Kidney (tissue), 14 donors: ENCODE measurements around the gene IL1R1. TPM values are rescaled to one million over a fixed set of nuclear protein-coding genes. Genes with fewer than 3 reads are reported as not detected.

Experiments
- DNase-seq, 5 donors: peaks; one replicate each; pipeline ENCODE4 v3.0.0-alpha.2; 2013 to 2020
- FAIRE-seq: peaks from 2 replicates; lab custom pipeline; 2012; peaks lifted over from hg19 to GRCh38; lab: Jason Lieb, UNC
- H3K27ac ChIP-seq, 2 donors: one replicate each; pipeline ENCODE4 v1.7.0; 2013; ENCODE audit warnings: low read depth in 2 of 2, low read length in 2 of 2, inconsistent platforms in 1 of 2
- H3K27me3 ChIP-seq: one replicate; pipeline ENCODE4 v1.7.1; 2013; ENCODE audit warnings: low read length, inconsistent platforms; ENCODE audit not compliant: control insufficient read depth, insufficient read depth
- H3K36me3 ChIP-seq, 3 donors: one replicate each; pipeline versions ENCODE4 v1.7.0 to v1.7.1; 2013; ENCODE audit warnings: low read length in 3 of 3, control low read depth in 1 of 3, inconsistent platforms in 1 of 3; ENCODE audit not compliant: insufficient read depth in 3 of 3, control insufficient read depth in 2 of 3
- H3K4me1 ChIP-seq, 3 donors: one replicate each; pipeline versions ENCODE4 v1.7.0 to v1.7.1; 2013; ENCODE audit warnings: low read length in 3 of 3, inconsistent platforms in 1 of 3, low read depth in 1 of 3; ENCODE audit not compliant: control insufficient read depth in 2 of 3, insufficient read depth in 2 of 3
- H3K4me3 ChIP-seq, 3 donors: one replicate each; pipeline versions ENCODE4 v1.7.0 to v1.8.1; 2013; ENCODE audit warnings: low read length in 3 of 3, control low read depth in 1 of 3, inconsistent platforms in 1 of 3
- H3K9ac ChIP-seq, 3 donors: one replicate each; pipeline versions ENCODE4 v1.7.0 to v1.7.1; 2013; ENCODE audit warnings: low read length in 3 of 3, control low read depth in 1 of 3, inconsistent platforms in 1 of 3
- H3K9me3 ChIP-seq, 3 donors: one replicate each; pipeline versions ENCODE4 v1.7.0 to v1.7.1; 2013; ENCODE audit warnings: low read length in 3 of 3, control low read depth in 1 of 3, inconsistent platforms in 1 of 3; ENCODE audit not compliant: control insufficient read depth in 2 of 3, insufficient read depth in 1 of 3
- CTCF ChIP-seq: IDR thresholded peaks from 3 replicates; pipeline ENCODE4 v1.5.1; 2012; ENCODE audit warnings: mild to moderate bottlenecking, moderate library complexity, borderline replicate concordance; ENCODE audit not compliant: insufficient read depth; ENCODE audit errors: extremely low read depth
- intact Hi-C: fragments of 100-400 bp; cut with DNase I; formaldehyde crosslinking; loops from one replicate; pipeline ENCODE4 v1.11.1; 2022
- polyA plus RNA-seq: library from polyadenylated mRNA; stranded (reverse); fragments of 350-450 nt; fragmentation: Illumina TruSeq; extraction: RNeasy Lipid Tissue Mini Kit (QIAGEN cat#74804); gene quantifications from one replicate; pipeline ENCODE4 v1.2.3, GENCODE V29; 2014; ENCODE audit warnings: low read depth, low replicate concordance; ENCODE audit not compliant: insufficient read depth
- total RNA-seq: library from RNA; stranded (reverse); fragmentation: NEBNext Ultra II Directional; extraction: Animal tissue kit (Norgen Biotek cat#: 25700); gene quantifications from one replicate; pipeline ENCODE4 v1.2.1, GENCODE V29; 2021
- donor health status: control.
- donor health status: control.
- donor health status: control.
- donor health status: control.
- donor health status: control.
- donor health status: DM: yes; HTN: yes; CAD: no.
- donor health status: Normal renal cell carcinoma (clear cell type).

Gene IL1R1
- total and polyA plus RNA-seq, 2 donors from 2014 or later = 24.6 to 95.9 TPM

GRCh38 chr2:102144128-102144527, 1.6 kb downstream of the IL1R1 start:
- peak overlapping the region; percentile 78 to 91 (median 82) for H3K4me3 ChIP-seq
- H3K27ac ChIP-seq = peak overlapping the region in 1 of 2 donors; percentile 96
- H3K36me3 ChIP-seq = no peaks in the 10 kb centered on the region
- DNase-seq = peak in 2 of 5 donors; percentile 65 to 78
- intact Hi-C loops = no loop called here
- H3K27me3 ChIP-seq = no peaks in the 10 kb centered on the region
- TF ChIP-seq CTCF = no peak
- H3K4me1 ChIP-seq = peaks cover 4 to 12% (median 8%) of the 10 kb centered on the region in 3 donors
- FAIRE-seq = no peak
- H3K9me3 ChIP-seq = peaks cover 0 to 32% (median 0%) of the 10 kb centered on the region in 3 donors
- peak overlapping the region; percentile 81 to 94 (median 84) for H3K9ac ChIP-seq

- no peaks in the 10 kb centered on the region for H3K27me3 ChIP-seq
- no peak for DNase-seq
- H3K9ac ChIP-seq = no peak overlapping the region
- TF ChIP-seq CTCF = no peak
- H3K36me3 ChIP-seq = no peaks in the 10 kb centered on the region
- peaks cover 0 to 32% (median 0%) of the 10 kb centered on the region in 3 donors for H3K9me3 ChIP-seq
- H3K27ac ChIP-seq = no peak overlapping the region
- intact Hi-C loops = no loop called here
- H3K4me3 ChIP-seq = peak overlapping the region in 1 of 3 donors; percentile 82
- peaks cover 4 to 18% (median 10%) of the 10 kb centered on the region in 3 donors for H3K4me1 ChIP-seq
- FAIRE-seq = no peak
These were observed 2.6 kb downstream of the IL1R1 start for GRCh38 chr2:102145107-102145506.

- Histone ChIP-seq H3K27ac (no peak overlapping the region), H3K4me3 (no peak overlapping the region), H3K4me1 (peaks cover 0 to 16% (median 15%) of the 10 kb centered on the region in 3 donors), H3K36me3 (no peaks in the 10 kb centered on the region), H3K9ac (no peak overlapping the region), H3K9me3 (peaks cover 0 to 32% (median 0%) of the 10 kb centered on the region in 3 donors), H3K27me3 (no peaks in the 10 kb centered on the region)
- intact Hi-C loops = no loop called here
- DNase-seq = no peak
- no peak for TF ChIP-seq CTCF
- FAIRE-seq = no peak
These were observed 3.4 kb downstream of the IL1R1 start for GRCh38 chr2:102145934-102146333.

- intact Hi-C loops = no loop called here
- no peak overlapping the region for H3K27ac ChIP-seq
- H3K9me3 ChIP-seq = peaks cover 0 to 32% (median 0%) of the 10 kb centered on the region in 3 donors
- H3K36me3 ChIP-seq = no peaks in the 10 kb centered on the region
- TF ChIP-seq CTCF = no peak
- no peaks in the 10 kb centered on the region for H3K27me3 ChIP-seq
- H3K4me1 ChIP-seq = peaks cover 0 to 14% (median 11%) of the 10 kb centered on the region in 3 donors
- H3K4me3 ChIP-seq = no peak overlapping the region
- H3K9ac ChIP-seq = no peak overlapping the region
- FAIRE-seq (no peak), DNase-seq (no peak)
These were observed 5.4 kb downstream of the IL1R1 start for GRCh38 chr2:102147935-102148334.
